ENCODE results near the gene CBX1.

CBX1 gene

DNA sequence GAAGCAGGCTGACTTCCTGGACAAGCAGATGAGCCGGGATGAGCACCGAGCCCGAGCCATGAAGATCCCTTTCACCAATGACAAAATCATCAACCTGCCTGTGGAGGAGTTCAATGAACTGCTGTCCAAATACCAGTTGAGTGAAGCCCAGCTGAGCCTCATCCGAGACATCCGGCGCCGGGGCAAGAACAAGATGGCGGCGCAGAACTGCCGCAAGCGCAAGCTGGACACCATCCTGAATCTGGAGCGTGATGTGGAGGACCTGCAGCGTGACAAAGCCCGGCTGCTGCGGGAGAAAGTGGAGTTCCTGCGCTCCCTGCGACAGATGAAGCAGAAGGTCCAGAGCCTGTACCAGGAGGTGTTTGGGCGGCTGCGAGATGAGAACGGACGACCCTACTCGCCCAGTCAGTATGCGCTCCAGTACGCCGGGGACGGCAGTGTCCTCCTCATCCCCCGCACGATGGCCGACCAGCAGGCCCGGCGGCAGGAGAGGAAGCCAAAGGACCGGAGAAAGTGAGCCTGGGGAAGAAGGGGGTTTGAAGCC, 42.1 kb downstream of the CBX1 start:
- no peak for DNase-seq (ENCODE audit: low spot score)
- TF ChIP-seq, protein P1, sequence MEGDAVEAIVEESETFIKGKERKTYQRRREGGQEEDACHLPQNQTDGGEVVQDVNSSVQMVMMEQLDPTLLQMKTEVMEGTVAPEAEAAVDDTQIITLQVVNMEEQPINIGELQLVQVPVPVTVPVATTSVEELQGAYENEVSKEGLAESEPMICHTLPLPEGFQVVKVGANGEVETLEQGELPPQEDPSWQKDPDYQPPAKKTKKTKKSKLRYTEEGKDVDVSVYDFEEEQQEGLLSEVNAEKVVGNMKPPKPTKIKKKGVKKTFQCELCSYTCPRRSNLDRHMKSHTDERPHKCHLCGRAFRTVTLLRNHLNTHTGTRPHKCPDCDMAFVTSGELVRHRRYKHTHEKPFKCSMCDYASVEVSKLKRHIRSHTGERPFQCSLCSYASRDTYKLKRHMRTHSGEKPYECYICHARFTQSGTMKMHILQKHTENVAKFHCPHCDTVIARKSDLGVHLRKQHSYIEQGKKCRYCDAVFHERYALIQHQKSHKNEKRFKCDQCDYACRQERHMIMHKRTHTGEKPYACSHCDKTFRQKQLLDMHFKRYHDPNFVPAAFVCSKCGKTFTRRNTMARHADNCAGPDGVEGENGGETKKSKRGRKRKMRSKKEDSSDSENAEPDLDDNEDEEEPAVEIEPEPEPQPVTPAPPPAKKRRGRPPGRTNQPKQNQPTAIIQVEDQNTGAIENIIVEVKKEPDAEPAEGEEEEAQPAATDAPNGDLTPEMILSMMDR (IDR thresholded peaks at IDR 0.05; ENCODE audit: extremely low read depth, missing control alignments) = no peak

GRCh38 chr17:48058393-48059124, 42.7 kb downstream of the CBX1 start:
- TF ChIP-seq, protein P1 (IDR thresholded peaks at IDR 0.05; ENCODE audit: extremely low read depth, missing control alignments) = no peak
- DNase-seq (ENCODE audit: low spot score) = no peak

DNA sequence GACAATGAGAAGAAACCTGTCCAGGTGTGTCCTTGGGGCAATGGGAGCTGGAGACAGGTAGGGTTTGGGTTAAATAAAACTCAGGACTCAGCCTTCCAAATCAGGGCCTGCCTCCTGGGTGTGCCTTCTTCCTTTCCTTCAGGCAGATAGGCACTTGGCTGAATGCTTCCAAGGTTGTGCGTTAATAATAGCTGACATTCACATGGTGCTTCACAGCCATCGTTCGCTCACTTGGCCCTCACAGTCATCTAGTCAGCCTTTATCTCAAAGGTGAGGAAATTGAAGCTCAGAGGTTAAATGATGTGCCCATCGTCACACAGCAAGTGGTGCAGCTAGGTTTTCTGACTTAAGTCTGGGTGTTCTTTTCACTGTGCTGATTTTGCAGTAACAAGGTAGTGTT, 43.7 kb downstream of the CBX1 start:
- DNase-seq (ENCODE audit: low spot score) = no peak
- TF ChIP-seq, protein P1 (IDR thresholded peaks at IDR 0.05; ENCODE audit: extremely low read depth, missing control alignments) = no peak

- DNase-seq (ENCODE audit: low spot score) = no peak
- TF ChIP-seq, protein P1 (IDR thresholded peaks at IDR 0.05; ENCODE audit: extremely low read depth, missing control alignments) = no peak
Measured at GRCh38 chr17:48056879-48057278, 44.4 kb downstream of the CBX1 start.

- no peak for DNase-seq (ENCODE audit: low spot score)
- TF ChIP-seq, protein P1 (IDR thresholded peaks at IDR 0.05; ENCODE audit: extremely low read depth, missing control alignments) = no peak
Measured at GRCh38 chr17:48056246-48056745, 45.0 kb downstream of the CBX1 start.

GRCh38 chr17:48055531-48056245, 45.6 kb downstream of the CBX1 start:
- TF ChIP-seq, protein P1 (IDR thresholded peaks at IDR 0.05; ENCODE audit: extremely low read depth, missing control alignments) = no peak
- peak; percentile 75 for DNase-seq (ENCODE audit: low spot score)
